OCI-LY7 (cell line): ENCODE measurements around the gene NOP9. TPM values are rescaled to one million over a fixed set of nuclear protein-coding genes. Genes with fewer than 3 reads are reported as not detected.

ENCODE experiments used
- BruUV-seq: library from RNA; stranded (reverse); fragments of 400-500 nt; replicated peaks from 2 replicates; lab custom pipeline; 2021; lab: Mats Ljungman, UMichigan
- CTCF ChIA-PET: fragments of 300-600 bp; sonication (Branson Sonifier 250); formaldehyde crosslinking; loops from one replicate; lab custom pipeline; 2022; ENCODE audit warnings: antibody characterized with exemption; ENCODE audit not compliant: unreplicated experiment; lab: Charles Lee
- POLR2A ChIA-PET: fragments of 300-600 bp; sonication (Branson Sonifier 250); formaldehyde crosslinking; loops from one replicate; lab custom pipeline; 2022; ENCODE audit warnings: antibody characterized with exemption; lab: Charles Lee
- DNase-seq: peaks from one replicate; pipeline ENCODE4 v3.0.0-alpha.2; 2015; ENCODE audit warnings: low spot score
- H2AFZ ChIP-seq: fragments of 200-600 bp; sonication (generic), shearing (Covaris generic); 2 replicates; pipeline ENCODE4 v1.6.1; 2014; ENCODE audit warnings: mild to moderate bottlenecking, antibody characterized with exemption, low read length, moderate library complexity
- H3K27ac ChIP-seq: fragments of 200-600 bp; sonication (generic); 2 replicates; pipeline ENCODE4 v1.5.1; 2014; ENCODE audit warnings: mixed run types, low read depth, mild to moderate bottlenecking, moderate library complexity, low read length, inconsistent platforms; ENCODE audit not compliant: poor library complexity, severe bottlenecking
- H3K36me3 ChIP-seq: fragments of 200-600 bp; sonication (generic); 2 replicates; pipeline ENCODE4 v1.6.1; 2014; ENCODE audit warnings: mild to moderate bottlenecking, antibody characterized with exemption, low read length, moderate library complexity, mixed read lengths; ENCODE audit not compliant: insufficient read depth
- H3K4me1 ChIP-seq: fragments of 200-600 bp; sonication (generic); 2 replicates; pipeline ENCODE4 v1.5.1; 2014; ENCODE audit warnings: mild to moderate bottlenecking, low read length; ENCODE audit not compliant: insufficient read depth, poor library complexity, severe bottlenecking
- H3K4me2 ChIP-seq: fragments of 200-600 bp; sonication (generic); 2 replicates; pipeline ENCODE4 v1.6.1; 2014; ENCODE audit warnings: mild to moderate bottlenecking, low read length
- H3K4me3 ChIP-seq: fragments of 200-600 bp; sonication (generic); 2 replicates; pipeline ENCODE4 v1.5.1; 2014; ENCODE audit warnings: mild to moderate bottlenecking, low read depth, low read length; ENCODE audit not compliant: poor library complexity, severe bottlenecking
- H3K79me2 ChIP-seq: fragments of 200-600 bp; sonication (generic); 2 replicates; pipeline ENCODE4 v1.6.1; 2016; ENCODE audit warnings: low read depth, mild to moderate bottlenecking, low read length, moderate library complexity, mixed read lengths; ENCODE audit not compliant: insufficient read depth
- H3K9me2 ChIP-seq: fragments of 200-600 bp; sonication (generic); 2 replicates; pipeline ENCODE4 v1.6.1; 2016; ENCODE audit warnings: mild to moderate bottlenecking, low read length, mixed read lengths; ENCODE audit not compliant: insufficient read depth
- H3K9me3 ChIP-seq: fragments of 200-600 bp; sonication (generic); 2 replicates; pipeline ENCODE4 v1.6.1; 2014; ENCODE audit warnings: mild to moderate bottlenecking, mixed run types, low read length, mixed read lengths
- H4K20me1 ChIP-seq: fragments of 200-600 bp; sonication (generic); 2 replicates; pipeline ENCODE4 v1.6.1; 2014; ENCODE audit warnings: mild to moderate bottlenecking, antibody characterized with exemption, low read length, moderate library complexity, mixed read lengths; ENCODE audit not compliant: insufficient read depth
- CTCF ChIP-seq: fragments of 200-600 bp; sonication (generic); conservative IDR thresholded peaks from 2 replicates; pipeline ENCODE4 v1.5.1; 2014; ENCODE audit warnings: mild to moderate bottlenecking, antibody characterized with exemption, low read length, moderate library complexity, mixed read lengths
- EZH2phosphoT487 ChIP-seq: fragments of 200-600 bp; sonication (generic); IDR thresholded peaks from 2 replicates; pipeline ENCODE4 v1.6.1; 2018; ENCODE audit warnings: low read depth, borderline replicate concordance, mild to moderate bottlenecking, mixed run types, antibody characterized with exemption, low read length, moderate library complexity, mixed read lengths
- intact Hi-C: fragments of 100-400 bp; cut with micrococcal nuclease; formaldehyde crosslinking; loops from one replicate; pipeline ENCODE4 v1.10.0; 2022; ENCODE audit not compliant: unreplicated experiment
- total RNA-seq, 2 experiments: library from RNA; depleted of rRNA in 1 of 2; stranded (reverse); fragments of >200 nt in 1 of 2; shearing (Covaris generic) in 1 of 2; gene quantifications; 2 replicates each; pipeline ENCODE4 v1.2.3, GENCODE V29; 2014 to 2022

The NOP9 gene
- total RNA-seq, 2 experiments from 2014 or later: 33.2 to 52.6 TPM

GRCh38 chr14:24261256-24261968, 38.2 kb upstream of the NOP9 start:
- intact Hi-C loops: no loop called here
- Histone ChIP-seq H3K79me2 (no peaks in the 10 kb centered on the region), H3K27ac (no peak overlapping the region), H3K4me3 (no peak overlapping the region), H2AFZ (no peak overlapping the region), H4K20me1 (no peaks in the 10 kb centered on the region), H3K36me3 (no peaks in the 10 kb centered on the region), H3K4me1 (peaks cover 12% of the 10 kb centered on the region), H3K4me2 (no peak overlapping the region), H3K9me3 (no peaks in the 10 kb centered on the region), H3K9me2 (no peaks in the 10 kb centered on the region)
- BruUV-seq: no TSS peak
- CTCF ChIA-PET: no interaction called here
- DNase-seq: no peak
- TF ChIP-seq EZH2phosphoT487 (no peak), CTCF (no peak)
- POLR2A ChIA-PET: interaction anchor here (0.9 kb wide), 1 partner anchor 12 kb away, joined by 3 read pairs; no protein-coding TSS in a partner anchor

GRCh38 chr14:24261969-24262327, 37.7 kb upstream of the NOP9 start:
- Histone ChIP-seq H3K4me3 (no peak overlapping the region), H3K9me3 (no peaks in the 10 kb centered on the region), H3K36me3 (no peaks in the 10 kb centered on the region), H3K4me2 (no peak overlapping the region), H3K4me1 (peaks cover 12% of the 10 kb centered on the region), H3K27ac (no peak overlapping the region), H3K9me2 (no peaks in the 10 kb centered on the region), H3K79me2 (no peaks in the 10 kb centered on the region), H2AFZ (no peak overlapping the region), H4K20me1 (no peaks in the 10 kb centered on the region)
- CTCF ChIA-PET: no interaction called here
- no peak for DNase-seq
- POLR2A ChIA-PET: interaction anchor here (0.9 kb wide), 1 partner anchor 12 kb away, joined by 3 read pairs; no protein-coding TSS in a partner anchor
- intact Hi-C loops: no loop called here
- BruUV-seq: no TSS peak
- no peak for TF ChIP-seq CTCF
- TF ChIP-seq EZH2phosphoT487: no peak
